H1 (cell line): Measurements from ENCODE around the gene PGGHG. TPM values are rescaled to one million over a fixed set of nuclear protein-coding genes. Genes with fewer than 3 reads are reported as not detected.

ENCODE experiments used
- E2F6 ChIP-seq: IDR thresholded peaks from 2 replicates; pipeline ENCODE4 v1.6.1; 2012; ENCODE audit warnings: inconsistent platforms
- NRF1 ChIP-seq: IDR thresholded peaks from 2 replicates; pipeline ENCODE4 v1.6.1; 2011; ENCODE audit warnings: mild to moderate bottlenecking, low read depth, low read length, improper control_type of control experiment
- POLR2A ChIP-seq, 2 experiments: IDR thresholded peaks; 1 replicate in 1 of 2; 2 replicates in 1 of 2; pipeline ENCODE4 v1.6.1; 2011; ENCODE audit warnings: low read depth in 2 of 2, low read length in 2 of 2, mild to moderate bottlenecking in 2 of 2; ENCODE audit errors: control extremely low read depth in 1 of 2
- polyA plus RNA-seq, 7 experiments: library from polyadenylated mRNA; depleted of rRNA in 3 of 7; stranded (reverse) in 5 of 7; unstranded in 2 of 7; fragments of >200 nt in 5 of 7; fragments of 200-250 nt in 2 of 7; gene quantifications; 1 replicate in 5 of 7; 2 replicates in 1 of 7; 4 replicates in 1 of 7; pipeline versions ENCODE4 v1.2.1 to v1.2.3, GENCODE V29; 2011 to 2013; ENCODE audit warnings: missing spikeins in 2 of 7, mixed read lengths in 2 of 7
- total RNA-seq: library from RNA; stranded (reverse); fragmentation: NEBNext Ultra II Directional; extraction: Animal tissue kit (Norgen Biotek cat#: 25700); gene quantifications from 2 replicates; pipeline ENCODE4 v1.2.1, GENCODE V29; 2021

PGGHG gene
- total and polyA plus RNA-seq, 2 of the 8 experiments (the other 6 are each of a cell fraction or from before 2014, with no cell fraction given): 34.8 to 60.7 TPM

DNA sequence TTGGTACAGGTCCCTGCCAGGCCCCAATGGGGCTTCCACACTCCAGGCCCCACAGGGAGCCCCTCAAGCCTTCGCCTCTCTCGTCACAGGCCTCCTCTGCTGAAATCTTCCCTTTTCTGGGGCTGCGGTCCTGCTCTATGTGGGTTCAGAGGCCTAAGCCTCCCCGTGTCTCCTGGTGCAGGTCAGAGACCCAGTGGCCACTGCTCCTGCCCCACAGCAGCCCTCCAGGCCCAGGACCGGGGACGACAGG is 37.6 kb downstream of the PGGHG start (continued):
- TF ChIP-seq E2F6: no peak
- no peak for TF ChIP-seq NRF1
- no peak for TF ChIP-seq POLR2A (IDR thresholded peaks at IDR 0.05; ENCODE audit: control extremely low read depth in 1 of 2, low read depth in 2 of 2, low read length in 2 of 2)
